Head of caudate nucleus (tissue), 42 donors: Measurements from ENCODE around the gene NAALADL1.
A peak's percentile ranks its signal among the peaks of the same experiment; 100 is the strongest.

Experiments
- DNase-seq, 42 donors: peaks; one replicate each; pipeline versions ENCODE4 v3.0.0 to v3.0.0-alpha.2; 2020 to 2021; ENCODE audit warnings: mixed read lengths in 7 of 42
- intact Hi-C: fragments of 100-400 bp; cut with DNase I; formaldehyde crosslinking; loops from one replicate; pipeline ENCODE4 v1.15.0; 2022

NAALADL1 gene

GRCh38 chr11:65058419-65059054 lies at the start of gene NAALADL1:
NAALADL1 (minus strand) TSS chr11:65058553; CDS start chr11:65058521, 32 bp downstream.
- DNase-seq = no peak
- intact Hi-C loops = no loop called here

- intact Hi-C loops = no loop called here
- DNase-seq = no peak
These were observed 49.6 kb upstream of the NAALADL1 start for GRCh38 chr11:65107751-65108468.

GRCh38 chr11:65107078-65107477 lies 48.7 kb upstream of the NAALADL1 start:
- intact Hi-C loops = no loop called here
- no peak for DNase-seq

GRCh38 chr11:65104628-65105027 lies 46.3 kb upstream of the NAALADL1 start:
- DNase-seq = peak in 5 of 42 donors; percentile 33 to 59 (median 48)
- intact Hi-C loops = no loop called here

GRCh38 chr11:65103476-65103875 lies 45.1 kb upstream of the NAALADL1 start:
- intact Hi-C loops = no loop called here
- DNase-seq = no peak

- DNase-seq = peak in 19 of 42 donors; percentile 25 to 84 (median 55)
- intact Hi-C loops = no loop called here
These were observed 44.1 kb upstream of the NAALADL1 start for GRCh38 chr11:65102142-65103095.

- intact Hi-C loops = no loop called here
These were observed 42.5 kb upstream of the NAALADL1 start for GRCh38 chr11:65100674-65101350.

GRCh38 chr11:65096926-65097325 lies 38.6 kb upstream of the NAALADL1 start:
- peak in 1 of 42 donors; percentile 29 for DNase-seq
- intact Hi-C loops = loop anchor here (1.0 kb wide), 1 partner anchor 13 kb away; the partner anchor contains the start of genes CDCA5 and ZFPL1

More at GRCh38 chr11:65100674-65101350, 42.5 kb upstream of the NAALADL1 start:
- no peak for DNase-seq

- peak; percentile 78 to 95 (median 88) for DNase-seq
- intact Hi-C loops = loop anchor here (1.0 kb wide), 1 partner anchor 12 kb away; the partner anchor contains the start of genes CDCA5 and ZFPL1
These were observed 37.8 kb upstream of the NAALADL1 start, which contains the start of gene VPS51 for GRCh38 chr11:65095974-65096806. VPS51 (plus strand) TSS chr11:65096214; CDS start chr11:65096251, 37 bp downstream.

GRCh38 chr11:65095427-65095826 lies 37.1 kb upstream of the NAALADL1 start:
- intact Hi-C loops = no loop called here
- no peak for DNase-seq

GRCh38 chr11:65090628-65091027 lies 32.3 kb upstream of the NAALADL1 start:
- intact Hi-C loops = no loop called here
- peak in 30 of 42 donors; percentile 16 to 76 (median 51) for DNase-seq

GRCh38 chr11:65089621-65090020 lies 31.3 kb upstream of the NAALADL1 start:
- no peak for DNase-seq
- intact Hi-C loops = no loop called here

- no peak for DNase-seq
- intact Hi-C loops = no loop called here
These were observed 29.5 kb upstream of the NAALADL1 start for GRCh38 chr11:65087827-65088226.

- intact Hi-C loops = no loop called here
These were observed 28.9 kb upstream of the NAALADL1 start for GRCh38 chr11:65087216-65087615.

GRCh38 chr11:65086809-65087208 lies 28.5 kb upstream of the NAALADL1 start:
- DNase-seq = no peak
- intact Hi-C loops = no loop called here

More at GRCh38 chr11:65087216-65087615, 28.9 kb upstream of the NAALADL1 start:
- DNase-seq = no peak

GRCh38 chr11:65085446-65085845 lies 27.1 kb upstream of the NAALADL1 start:
- DNase-seq = no peak
- intact Hi-C loops = loop anchor here (2.0 kb wide), 1 partner anchor 31 kb away; the partner anchor contains the start of gene ZNHIT2

GRCh38 chr11:65084598-65085375 lies 26.4 kb upstream of the NAALADL1 start:
- DNase-seq = no peak
- intact Hi-C loops = loop anchor here (1.0 to 2.0 kb wide), 2 partner anchors 12 to 32 kb away; partner anchors contain the start of genes VPS51 and ZNHIT2
